Skeletal muscle satellite cell (primary cell): Measurements from ENCODE around the gene MRTFB. TPM values are rescaled to one million over a fixed set of nuclear protein-coding genes. Genes with fewer than 3 reads are reported as not detected.
A peak's percentile ranks its signal among the peaks of the same experiment; 100 is the strongest.

Experiments used
- H3K27me3 ChIP-seq: 2 replicates; pipeline ENCODE4 v1.7.0; 2013; ENCODE audit warnings: low read length; ENCODE audit not compliant: control insufficient read depth, insufficient read depth
- H3K36me3 ChIP-seq: 2 replicates; pipeline ENCODE4 v1.7.0; 2013; ENCODE audit warnings: mild to moderate bottlenecking, control low read depth, low read length; ENCODE audit not compliant: insufficient read depth
- H3K4me1 ChIP-seq: 2 replicates; pipeline ENCODE4 v1.7.0; 2013; ENCODE audit warnings: low read length; ENCODE audit not compliant: control insufficient read depth, insufficient read depth
- H3K4me2 ChIP-seq: 2 replicates; pipeline ENCODE4 v1.7.0; 2013; ENCODE audit warnings: mild to moderate bottlenecking, low read length
- H3K4me3 ChIP-seq: 2 replicates; pipeline ENCODE4 v1.7.0; 2013; ENCODE audit warnings: low read length
- H3K9ac ChIP-seq: 2 replicates; pipeline ENCODE4 v1.7.0; 2013; ENCODE audit warnings: mild to moderate bottlenecking, low read depth, low read length, moderate library complexity
- H3K9me3 ChIP-seq: replicated peaks from 2 replicates; pipeline ENCODE4 v1.7.0; 2013; ENCODE audit warnings: mild to moderate bottlenecking, control low read depth, low read length
- small RNA-seq: library from RNA; depleted of rRNA; stranded (forward); fragments of <200 nt; gene quantifications from one replicate; pipeline ENCODE3, GENCODE V24; 2012

Gene MRTFB

DNA sequence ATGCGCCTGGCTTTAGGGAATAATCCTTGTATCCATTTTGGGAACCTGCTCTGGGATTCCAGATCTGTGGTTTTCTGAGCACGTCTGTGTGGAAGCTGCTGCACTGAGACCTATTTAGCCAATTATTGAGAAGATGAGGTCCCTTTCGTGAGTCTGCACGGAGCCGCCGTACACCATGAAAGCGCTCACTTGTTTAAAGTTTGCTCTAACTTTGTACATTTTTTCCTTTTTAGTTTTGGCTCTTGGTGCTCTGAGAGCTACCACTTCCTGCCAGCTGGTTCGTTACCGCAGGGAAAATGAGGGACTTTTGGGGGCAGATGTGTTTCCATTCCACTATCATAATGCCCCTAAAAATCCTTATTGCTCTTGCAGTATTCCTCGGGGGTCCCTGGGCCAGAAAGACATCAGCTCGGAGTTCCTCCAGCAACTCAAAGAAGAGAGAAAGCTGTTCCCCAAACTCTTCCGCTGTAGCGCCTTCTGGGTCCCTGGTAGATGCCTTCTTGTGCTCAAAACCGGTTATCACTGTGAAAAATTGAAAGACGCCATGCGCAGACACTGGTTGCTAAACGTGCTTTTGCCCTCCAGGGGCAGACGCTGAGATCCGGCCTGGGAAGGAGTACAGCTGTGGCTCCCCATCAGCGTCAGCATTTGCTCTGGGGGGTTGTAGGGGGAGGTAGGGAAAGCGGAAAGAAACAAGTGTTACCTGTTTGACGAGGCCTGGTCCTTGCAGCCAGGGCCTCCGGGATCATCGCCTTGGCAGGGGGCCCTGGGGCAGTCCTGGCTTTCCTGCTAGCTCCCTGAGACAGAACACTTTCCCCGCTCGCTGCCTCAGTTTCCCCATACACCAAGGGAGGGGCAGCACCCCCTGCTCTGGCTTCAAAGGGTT is 238.1 kb downstream of the MRTFB start:
- H3K4me2 ChIP-seq = peak overlapping the region; percentile 81
- H3K9me3 ChIP-seq = no peaks in the 10 kb centered on the region
- peak overlapping the region; percentile 76 for H3K9ac ChIP-seq
- H3K27me3 ChIP-seq = no peaks in the 10 kb centered on the region
- peak overlapping the region; percentile 50 for H3K4me3 ChIP-seq
- H3K4me1 ChIP-seq = peaks cover 69% of the 10 kb centered on the region
- no peaks in the 10 kb centered on the region for H3K36me3 ChIP-seq

DNA sequence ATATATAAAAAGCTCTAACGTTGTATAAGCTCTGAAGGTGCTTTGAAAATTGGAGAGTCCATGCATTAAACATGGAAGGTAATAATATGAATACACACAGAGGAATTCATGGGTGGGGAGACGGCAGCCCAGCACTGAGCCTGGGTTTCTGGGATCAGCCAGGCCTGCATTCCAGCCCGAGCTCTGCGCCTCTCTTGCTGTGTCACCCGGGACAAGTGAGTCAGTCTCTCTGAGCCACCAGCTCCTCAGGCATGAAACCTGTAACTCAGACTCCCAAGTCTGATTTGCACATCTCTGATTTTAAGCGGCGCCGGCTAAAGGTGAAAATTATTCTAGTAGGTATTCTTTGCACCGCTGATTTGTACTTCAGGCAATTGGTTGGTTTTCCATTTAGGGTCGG is 238.8 kb downstream of the MRTFB start:
- H3K36me3 ChIP-seq = no peaks in the 10 kb centered on the region
- H3K4me3 ChIP-seq = peak overlapping the region; percentile 50
- peaks cover 64% of the 10 kb centered on the region for H3K4me1 ChIP-seq
- H3K4me2 ChIP-seq = peak overlapping the region; percentile 81
- no peaks in the 10 kb centered on the region for H3K27me3 ChIP-seq
- H3K9ac ChIP-seq = peak overlapping the region; percentile 76
- no peaks in the 10 kb centered on the region for H3K9me3 ChIP-seq

DNA sequence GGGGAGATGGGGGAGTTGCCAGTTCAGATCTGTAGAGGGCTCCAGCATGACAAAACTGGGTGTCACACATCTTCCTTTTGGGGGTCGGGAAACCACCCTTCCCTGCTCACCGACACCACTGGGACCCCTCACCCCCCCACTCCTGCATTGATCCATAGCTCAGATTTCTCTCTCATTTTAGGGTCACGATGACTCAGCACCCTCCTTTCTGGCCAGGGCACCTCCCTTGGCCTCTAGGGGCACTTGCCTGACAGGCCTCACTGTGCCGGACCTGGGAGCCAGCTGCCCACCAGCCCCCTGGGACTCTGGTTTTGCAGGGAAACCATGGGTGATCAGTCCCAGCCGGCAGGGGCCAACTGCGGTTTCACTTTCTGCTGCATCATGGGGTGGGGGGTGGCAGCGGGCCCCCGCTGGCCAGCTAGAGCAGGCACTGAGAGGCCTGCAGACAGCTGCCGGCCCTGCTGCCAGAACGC is 239.4 kb downstream of the MRTFB start:
- no peaks in the 10 kb centered on the region for H3K9me3 ChIP-seq
- H3K9ac ChIP-seq = peak overlapping the region; percentile 44
- no peaks in the 10 kb centered on the region for H3K27me3 ChIP-seq
- H3K4me3 ChIP-seq = peak overlapping the region; percentile 12
- H3K4me1 ChIP-seq = peaks cover 58% of the 10 kb centered on the region
- no peaks in the 10 kb centered on the region for H3K36me3 ChIP-seq
- peak overlapping the region; percentile 81 for H3K4me2 ChIP-seq

DNA sequence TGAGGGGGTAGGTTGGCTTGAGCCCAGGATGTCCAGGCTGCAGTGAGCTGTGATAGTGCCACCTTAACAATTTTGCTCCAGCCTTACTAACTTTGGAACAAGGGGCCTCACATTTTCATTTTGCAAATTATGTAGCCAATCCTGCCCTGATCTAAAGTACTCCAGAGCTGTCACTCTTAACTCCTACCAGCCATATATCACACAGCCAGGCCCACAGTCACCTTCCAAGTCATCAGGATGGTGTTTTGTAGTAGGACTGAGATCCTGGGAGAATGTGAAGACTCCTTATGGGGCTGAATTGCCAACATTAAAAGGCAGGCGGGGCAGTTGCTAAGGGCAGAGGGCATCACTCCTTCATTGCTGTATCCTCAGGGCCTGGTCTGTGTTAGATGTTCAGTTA is 243.0 kb downstream of the MRTFB start:
- Histone ChIP-seq H3K4me2 (no peak overlapping the region), H3K27me3 (no peaks in the 10 kb centered on the region), H3K4me1 (peaks cover 27% of the 10 kb centered on the region), H3K4me3 (no peak overlapping the region), H3K9me3 (no peaks in the 10 kb centered on the region), H3K9ac (no peak overlapping the region), H3K36me3 (peaks cover 2% of the 10 kb centered on the region)

DNA sequence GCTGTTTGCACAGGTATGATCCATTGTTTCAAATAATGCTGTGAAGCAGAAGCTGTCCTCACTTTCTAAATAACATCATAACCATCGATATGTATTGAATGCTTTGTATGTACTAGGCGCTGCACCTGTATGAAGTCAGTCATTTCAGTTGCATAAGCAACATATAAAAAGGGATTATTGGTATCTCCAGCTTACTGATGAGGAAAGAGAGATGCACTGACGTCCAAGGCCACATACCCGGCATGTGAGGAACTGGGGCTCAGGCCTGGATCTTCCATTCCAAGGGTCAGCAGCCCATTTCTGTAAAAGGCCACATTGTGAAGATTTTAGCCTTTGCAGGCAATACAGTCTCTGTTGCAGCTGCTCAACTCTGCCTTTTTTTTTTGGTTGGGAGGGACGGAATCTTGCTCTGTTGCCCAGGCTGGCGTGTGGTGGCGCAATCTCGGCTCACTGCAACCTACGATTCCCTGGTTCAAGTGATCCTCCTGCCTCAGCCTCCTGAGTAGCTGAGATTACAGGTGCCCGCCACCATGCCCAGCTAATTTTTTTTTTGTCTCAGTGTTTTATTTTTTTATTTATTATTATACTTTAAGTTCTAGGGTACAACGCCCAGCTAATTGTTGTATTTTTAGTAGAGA is 244.7 kb downstream of the MRTFB start:
- H3K4me2 ChIP-seq = no peak overlapping the region
- no peaks in the 10 kb centered on the region for H3K27me3 ChIP-seq
- no peaks in the 10 kb centered on the region for H3K9me3 ChIP-seq
- no peak overlapping the region for H3K4me3 ChIP-seq
- peaks cover 10% of the 10 kb centered on the region for H3K4me1 ChIP-seq
- H3K36me3 ChIP-seq = peaks cover 2% of the 10 kb centered on the region
- no peak overlapping the region for H3K9ac ChIP-seq

Small RNAs within 50 kb of the gene (small RNA-seq; reads per million reads assigned to genes)
- gene MIR193B (5.0 reads per million, percentile 86 among the genes with 10 or more reads in this experiment), gene MIR365A (not detected), gene RF00019 (not detected)
